B cell (primary cell): ENCODE measurements around the gene GCN1. TPM values are rescaled to one million over a fixed set of nuclear protein-coding genes. Genes with fewer than 3 reads are reported as not detected.
A peak's percentile ranks its signal among the peaks of the same experiment; 100 is the strongest.

Source experiments
- ATAC-seq: fragments of 200-7000 bp; cut with Tn5 transposase; one replicate; pipeline ENCODE4 v1.10.0; 2021; ENCODE audit warnings: low read depth, mild to moderate bottlenecking, moderate number of reproducible peaks, moderate library complexity
- CTCF ChIA-PET: fragments of 350-600 bp; sonication (Branson Sonifier 250); formaldehyde crosslinking; loops from one replicate; lab custom pipeline; 2021; ENCODE audit warnings: antibody characterized with exemption, inconsistent platforms; lab: Charles Lee
- POLR2A ChIA-PET: fragments of 350-600 bp; sonication (Branson Sonifier 250); formaldehyde crosslinking; loops from one replicate; lab custom pipeline; 2021; ENCODE audit warnings: antibody characterized with exemption; lab: Charles Lee
- DNase-seq: peaks from one replicate; pipeline ENCODE4 v3.0.0; 2013
- H2AFZ ChIP-seq: 2 replicates; pipeline ENCODE4 v1.6.1; 2012; ENCODE audit warnings: mild to moderate bottlenecking, low read depth, low read length; ENCODE audit not compliant: insufficient read depth, poor library complexity, severe bottlenecking
- H3K27ac ChIP-seq, 2 donors: 1 replicate in 1 of 2; 2 replicates in 1 of 2; pipeline ENCODE4 v1.5.1; 2012 to 2013; ENCODE audit warnings: low read length in 2 of 2, mild to moderate bottlenecking in 2 of 2, moderate library complexity in 1 of 2
- H3K27me3 ChIP-seq, 4 experiments: fragments of 200-600 bp in 1 of 4; sonication (generic) in 1 of 4; replicated peaks in 1 of 4; 1 replicate in 2 of 4; 2 replicates in 2 of 4; pipeline versions ENCODE4 v1.6.1 to v1.7.0; 2013 to 2016; ENCODE audit warnings: low read length in 3 of 4, mild to moderate bottlenecking in 2 of 4, mixed read lengths in 1 of 4, moderate library complexity in 1 of 4; ENCODE audit not compliant: insufficient read depth in 4 of 4, control insufficient read depth in 3 of 4; ENCODE audit errors: control extremely low read depth in 1 of 4
- H3K36me3 ChIP-seq, 2 experiments: replicated peaks in 1 of 2; 1 replicate in 1 of 2; 2 replicates in 1 of 2; pipeline versions ENCODE4 v1.6.1 to v1.7.1; 2013; ENCODE audit warnings: low read length in 1 of 2; ENCODE audit not compliant: insufficient read depth in 2 of 2, control insufficient read depth in 1 of 2; ENCODE audit errors: control extremely low read depth in 1 of 2, extremely low read depth in 1 of 2
- H3K4me1 ChIP-seq, 2 donors: fragments of 200-600 bp in 1 of 2; sonication (generic) in 1 of 2; 1 replicate in 1 of 2; 2 replicates in 1 of 2; pipeline versions ENCODE4 v1.5.1 to v1.6.1; 2013 to 2017; ENCODE audit warnings: low read length in 2 of 2; ENCODE audit not compliant: control insufficient read depth in 2 of 2, insufficient read depth in 2 of 2
- H3K4me2 ChIP-seq: replicated peaks from 2 replicates; pipeline ENCODE3; 2012; ENCODE audit warnings: mild to moderate bottlenecking, low read depth, low read length; ENCODE audit not compliant: poor library complexity, severe bottlenecking
- H3K4me3 ChIP-seq, 5 experiments: fragments of 200-600 bp in 1 of 5; sonication (generic) in 1 of 5; 1 replicate in 3 of 5; 2 replicates in 2 of 5; pipeline versions ENCODE4 v1.5.1 to v1.7.0; 2011 to 2016; ENCODE audit warnings: low read length in 4 of 5, mild to moderate bottlenecking in 4 of 5, low read depth in 2 of 5, control low read depth in 1 of 5, moderate library complexity in 1 of 5; ENCODE audit not compliant: insufficient read depth in 1 of 5; ENCODE audit errors: control extremely low read depth in 1 of 5, extremely low read depth in 1 of 5
- H3K79me2 ChIP-seq: fragments of 200-600 bp; sonication (generic); one replicate; pipeline ENCODE4 v1.6.0; 2016; ENCODE audit warnings: low read length; ENCODE audit not compliant: control insufficient read depth, insufficient read depth
- H3K9ac ChIP-seq: fragments of 200-600 bp; sonication (generic); 2 replicates; pipeline ENCODE4 v1.6.1; 2017; ENCODE audit warnings: mild to moderate bottlenecking, low read length, moderate library complexity
- H3K9me3 ChIP-seq, 3 donors: one replicate each; pipeline versions ENCODE4 v1.6.1 to v1.7.1; 2013; ENCODE audit warnings: low read length in 2 of 3; ENCODE audit not compliant: control insufficient read depth in 2 of 3, insufficient read depth in 1 of 3; ENCODE audit errors: control extremely low read depth in 1 of 3
- H4K20me1 ChIP-seq: 2 replicates; pipeline ENCODE4 v1.6.0; 2012; ENCODE audit warnings: mild to moderate bottlenecking, low read length; ENCODE audit not compliant: insufficient read depth, control insufficient read depth, poor library complexity, severe bottlenecking
- H3K27ac Mint-ChIP-seq: one replicate; pipeline ENCODE4 v1.8.0; 2021; ENCODE audit warnings: mixed read lengths
- H3K27me3 Mint-ChIP-seq: one replicate; pipeline ENCODE4 v1.8.0; 2021; ENCODE audit warnings: mixed read lengths
- H3K4me1 Mint-ChIP-seq: one replicate; pipeline ENCODE4 v1.8.0; 2021; ENCODE audit warnings: mixed read lengths
- H3K4me3 Mint-ChIP-seq: one replicate; pipeline ENCODE4 v1.8.0; 2021; ENCODE audit warnings: mixed read lengths
- H3K9me3 Mint-ChIP-seq: one replicate; pipeline ENCODE4 v1.8.0; 2022; ENCODE audit warnings: mixed read lengths; ENCODE audit not compliant: insufficient read depth
- CTCF ChIP-seq: fragments of 200-600 bp; IDR thresholded peaks from one replicate; pipeline ENCODE4 v1.8.0; 2022; ENCODE audit warnings: antibody characterized with exemption, mild to moderate bottlenecking
- EZH2 ChIP-seq: IDR thresholded peaks from 2 replicates; pipeline ENCODE4 v1.6.1; 2012; ENCODE audit warnings: borderline replicate concordance, low read depth, mild to moderate bottlenecking, moderate library complexity, low read length; ENCODE audit not compliant: insufficient read depth, poor library complexity, severe bottlenecking
- WGBS: methylation state at CpG from one replicate; pipeline ENCODE4 v1.1.5; 2013; ENCODE audit warnings: missing lambda C conversion rate; ENCODE audit not compliant: insufficient coverage; 5-methylcytosine and 5-hydroxymethylcytosine counted together
- intact Hi-C: fragments of 100-400 bp; cut with micrococcal nuclease; formaldehyde crosslinking; loops from one replicate; pipeline ENCODE4 v1.10.0; 2022
- polyA plus RNA-seq: library from polyadenylated mRNA; depleted of rRNA; stranded (reverse); fragments of >200 nt; gene quantifications from 2 replicates; pipeline ENCODE4 v1.2.3, GENCODE V29; 2012
- total RNA-seq, 2 donors: library from RNA; stranded (reverse); fragments of 120-200 nt in 1 of 2; gene quantifications; 1 replicate in 1 of 2; 2 replicates in 1 of 2; pipeline versions ENCODE4 v1.2.3 to v1.2.4, GENCODE V29; 2013 to 2022

Gene GCN1
- total and polyA plus RNA-seq, 2 donors (not counting 1 experiment from before 2014, with no cell fraction given): 41.3 to 127 TPM

GRCh38 chr12:120132054-120132836 lies 62.3 kb downstream of the GCN1 start:
- Histone ChIP-seq H2AFZ (no peak overlapping the region), H3K9me3 (no peaks in the 10 kb centered on the region), H4K20me1 (peaks cover 10% of the 10 kb centered on the region), H3K27ac (peak overlapping the region; percentile 37 to 62), H3K9ac (peak overlapping the region; percentile 0), H3K4me2 (peak overlapping the region; percentile 60), H3K36me3 (peaks cover 5 to 93% of the 10 kb centered on the region in 2 experiments), H3K79me2 (no peaks in the 10 kb centered on the region), H3K27me3 (no peaks in the 10 kb centered on the region), H3K4me3 (no peak overlapping the region), H3K4me1 (peaks cover 20 to 31% of the 10 kb centered on the region in 2 donors)
- Mint-ChIP-seq H3K4me3 (peak overlapping the region; percentile 20), H3K27me3 (no peaks in the 10 kb centered on the region), H3K27ac (peak overlapping the region; percentile 80), H3K9me3 (no peaks in the 10 kb centered on the region), H3K4me1 (peaks cover 22% of the 10 kb centered on the region)
- ATAC-seq (no peak), DNase-seq (no peak)
- 92% methylated on average over 8 of the region's 9 CpGs for WGBS
- CTCF ChIA-PET: interaction anchor here (0.5 to 1.4 kb wide), 4 partner anchors 15 to 1888 kb away, joined by 3 read pairs; partner anchors contain the start of gene RAB35
- POLR2A ChIA-PET: interaction anchor here (1.8 kb wide), 1 partner anchor 14 kb away, joined by 22 read pairs; the partner anchor contains the start of gene RAB35
- intact Hi-C loops: loop anchor here (2.0 kb wide), 1 partner anchor 15 kb away; the partner anchor contains the start of gene RAB35
- TF ChIP-seq CTCF (no peak), EZH2 (no peak)

GRCh38 chr12:120131116-120131515 lies 63.4 kb downstream of the GCN1 start:
- CTCF ChIA-PET: interaction anchor here (1.4 kb wide), 1 partner anchor 14 kb away, joined by 3 read pairs; the partner anchor contains the start of gene RAB35
- Histone ChIP-seq H3K27ac (no peak overlapping the region), H3K36me3 (peaks cover 4 to 89% of the 10 kb centered on the region in 2 experiments), H3K9ac (no peak overlapping the region), H3K9me3 (no peaks in the 10 kb centered on the region), H3K4me1 (peaks cover 20 to 31% of the 10 kb centered on the region in 2 donors), H4K20me1 (peaks cover 10% of the 10 kb centered on the region), H3K27me3 (no peaks in the 10 kb centered on the region), H3K4me2 (no peak overlapping the region), H2AFZ (no peak overlapping the region), H3K79me2 (no peaks in the 10 kb centered on the region), H3K4me3 (no peak overlapping the region)
- H3K4me3 Mint-ChIP-seq: no peak overlapping the region
- DNase-seq (no peak), ATAC-seq (no peak)
- WGBS: 98% methylated on average over 15 of the region's 15 CpGs
- H3K4me1 Mint-ChIP-seq: peaks cover 22% of the 10 kb centered on the region
- H3K9me3 Mint-ChIP-seq: no peaks in the 10 kb centered on the region
- intact Hi-C loops: no loop called here
- no peak overlapping the region for H3K27ac Mint-ChIP-seq
- H3K27me3 Mint-ChIP-seq: no peaks in the 10 kb centered on the region
- no peak for TF ChIP-seq EZH2
- no peak for TF ChIP-seq CTCF
- POLR2A ChIA-PET: no interaction called here
